Right ventricle myocardium inferior (tissue), 1 donor: Measurements from ENCODE around the gene GALE. TPM values are rescaled to one million over a fixed set of nuclear protein-coding genes. Genes with fewer than 3 reads are reported as not detected.
"Not testable (repeated sequence)": the region's sequence is repeated elsewhere in the genome, so short reads cannot be mapped to it uniquely, and the experiment has no call there.

Experiments used
- ATAC-seq: fragments of 200-7000 bp; cut with Tn5 transposase; one replicate; pipeline ENCODE4 v1.9.1; 2020; ENCODE audit warnings: mild to moderate bottlenecking, moderate library complexity
- DNase-seq: peaks from one replicate; pipeline ENCODE4 v3.0.0; 2021; ENCODE audit errors: missing footprints
- intact Hi-C: fragments of 100-400 bp; cut with DNase I; formaldehyde crosslinking; loops from one replicate; pipeline ENCODE4 v1.11.0; 2022
- total RNA-seq: library from RNA; stranded (reverse); fragmentation: NEBNext Ultra II Directional; extraction: Animal tissue kit (Norgen Biotek cat#: 25700); gene quantifications from one replicate; pipeline ENCODE4 v1.2.1, GENCODE V29; 2021
- donor health status: DM: no; HTN: yes; CAD: no; lungs with severe emphysema.

The GALE gene
- total RNA-seq, 1 donor from 2014 or later: 7.8 TPM

DNA sequence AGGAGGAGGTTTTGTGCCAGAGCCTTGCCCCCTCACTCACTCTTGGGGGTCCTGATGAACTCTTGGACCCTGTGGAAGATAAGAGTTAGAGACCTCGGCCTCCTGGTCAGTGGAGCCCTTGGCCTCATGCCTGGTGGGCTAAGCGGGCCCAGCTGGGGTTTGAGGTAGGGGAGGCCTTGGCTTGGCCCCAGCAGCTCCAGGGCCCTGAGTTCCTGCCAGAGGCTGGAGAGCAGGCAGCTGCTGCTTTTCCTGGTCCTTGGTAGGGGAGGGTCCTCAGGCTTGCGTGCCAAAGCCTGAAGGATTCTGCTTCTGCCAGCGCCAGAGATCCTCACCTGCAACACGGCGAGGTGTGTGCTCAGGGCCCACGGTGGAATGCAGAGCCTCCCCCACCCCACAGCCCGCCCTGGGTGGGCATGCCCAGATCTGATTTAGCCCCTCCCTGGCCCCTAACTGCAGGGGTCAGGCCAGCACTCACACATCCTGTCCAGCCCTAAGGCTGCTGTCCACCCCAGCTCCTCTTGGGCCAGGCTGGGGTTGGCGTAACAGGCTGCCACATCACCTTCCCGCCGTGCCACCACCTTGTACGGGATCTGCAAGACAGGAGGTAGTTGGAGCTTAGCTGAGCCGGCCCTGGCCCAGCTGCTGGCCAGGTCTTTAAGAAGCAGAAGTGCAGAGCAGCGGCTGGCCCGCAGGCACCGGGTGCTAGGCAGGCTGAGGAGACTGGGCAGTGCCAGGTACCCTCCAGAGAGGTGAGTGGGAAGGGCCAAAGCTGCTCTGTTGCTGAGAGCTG, 4.7 kb downstream of the GALE start:
- no peak for ATAC-seq
- intact Hi-C loops: no loop called here
- no peak for DNase-seq

DNA sequence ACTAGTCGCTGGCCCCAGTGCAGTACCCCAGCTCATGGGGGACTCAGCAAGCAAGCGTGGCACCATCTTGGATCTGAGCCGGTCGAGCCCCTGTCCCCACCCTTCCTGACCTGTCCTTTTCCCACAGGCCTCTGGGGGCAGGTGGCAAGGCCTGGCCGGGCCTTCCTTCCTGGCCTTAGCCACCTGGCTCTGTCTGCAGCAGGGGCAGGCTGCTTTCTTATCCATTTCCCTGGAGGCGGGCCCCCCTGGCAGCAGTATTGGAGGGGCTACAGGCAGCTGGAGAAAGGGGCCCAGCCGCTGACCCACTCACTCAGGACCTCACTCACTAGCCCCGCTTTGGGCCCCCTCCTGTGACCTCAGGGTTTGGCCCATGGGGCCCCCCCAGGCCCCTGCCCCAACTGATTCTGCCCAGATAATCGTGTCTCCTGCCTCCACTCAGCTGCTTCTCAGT, 5.8 kb downstream of the GALE start:
- ATAC-seq, intact Hi-C loops, DNase-seq: not testable (repeated sequence)

DNA sequence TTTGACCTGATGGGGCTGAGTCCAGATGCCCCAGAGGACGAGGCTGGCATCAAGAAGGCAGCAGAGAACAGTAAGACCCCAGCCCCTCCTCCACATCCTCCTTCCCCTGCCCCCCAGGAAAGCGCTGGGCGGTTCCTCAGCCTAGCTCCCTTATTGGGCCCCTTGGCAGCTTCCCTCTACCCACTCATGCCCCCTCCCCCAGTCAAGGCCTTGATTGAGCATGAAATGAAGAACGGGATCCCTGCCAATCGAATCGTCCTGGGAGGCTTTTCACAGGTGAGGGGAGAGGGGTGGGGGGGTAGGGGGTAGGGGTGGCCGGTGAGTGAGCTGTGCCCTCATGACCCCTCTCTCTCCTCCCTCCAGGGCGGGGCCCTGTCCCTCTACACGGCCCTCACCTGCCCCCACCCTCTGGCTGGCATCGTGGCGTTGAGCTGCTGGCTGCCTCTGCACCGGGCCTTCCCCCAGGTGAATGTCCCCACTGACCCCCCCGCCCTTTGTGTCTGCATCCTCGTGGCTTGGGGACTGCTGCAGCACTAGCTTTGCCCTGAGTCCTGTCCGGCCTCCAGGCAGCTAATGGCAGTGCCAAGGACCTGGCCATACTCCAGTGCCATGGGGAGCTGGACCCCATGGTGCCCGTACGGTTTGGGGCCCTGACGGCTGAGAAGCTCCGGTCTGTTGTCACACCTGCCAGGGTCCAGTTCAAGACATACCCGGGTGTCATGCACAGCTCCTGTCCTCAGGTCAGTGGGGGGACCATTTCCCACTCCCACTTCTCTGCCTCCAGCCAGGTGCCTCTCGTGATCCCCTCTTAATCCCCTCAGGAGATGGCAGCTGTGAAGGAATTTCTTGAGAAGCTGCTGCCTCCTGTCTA, 6.5 kb downstream of the GALE start:
- ATAC-seq: no peak
- no peak for DNase-seq
- intact Hi-C loops: no loop called here

DNA sequence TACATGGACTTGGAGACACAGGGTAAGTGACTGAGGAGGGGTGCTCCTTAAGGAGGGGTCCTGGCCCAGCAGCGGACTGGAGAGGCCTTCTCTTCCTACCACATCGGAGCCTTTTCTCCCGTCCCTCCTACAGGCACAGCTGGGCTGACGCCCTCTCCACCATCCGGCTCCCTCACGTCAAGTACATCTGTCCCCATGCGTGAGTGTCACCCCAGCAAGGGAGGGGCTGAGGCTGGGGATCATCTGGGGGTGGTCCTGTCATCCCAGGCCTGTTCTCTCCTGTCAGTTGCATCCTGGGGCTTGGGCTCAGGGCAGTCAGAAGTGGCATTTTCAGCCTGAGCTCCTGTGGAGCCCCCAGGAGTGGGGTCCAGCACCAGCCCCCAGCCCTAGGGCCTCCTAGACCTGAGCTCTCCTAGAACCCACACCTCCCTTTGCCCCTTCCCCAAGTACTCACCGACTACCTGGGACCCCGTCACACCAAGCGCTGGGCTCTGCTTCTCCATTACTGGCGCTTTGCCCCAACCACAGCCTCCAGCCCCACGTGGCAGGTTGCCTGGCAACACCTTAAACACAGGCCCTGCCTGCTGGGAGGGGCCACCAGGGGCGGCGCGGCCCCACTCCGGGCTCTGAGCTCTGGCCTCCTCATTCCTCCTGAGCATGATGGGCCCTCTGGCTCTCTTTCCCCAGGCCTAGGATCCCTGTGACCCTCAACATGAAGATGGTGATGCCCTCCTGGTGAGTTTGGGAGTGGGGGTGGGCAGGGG, 7.4 kb downstream of the GALE start:
- peak; percentile 64 for DNase-seq
- intact Hi-C loops: no loop called here
- peak; percentile 20 for ATAC-seq

DNA sequence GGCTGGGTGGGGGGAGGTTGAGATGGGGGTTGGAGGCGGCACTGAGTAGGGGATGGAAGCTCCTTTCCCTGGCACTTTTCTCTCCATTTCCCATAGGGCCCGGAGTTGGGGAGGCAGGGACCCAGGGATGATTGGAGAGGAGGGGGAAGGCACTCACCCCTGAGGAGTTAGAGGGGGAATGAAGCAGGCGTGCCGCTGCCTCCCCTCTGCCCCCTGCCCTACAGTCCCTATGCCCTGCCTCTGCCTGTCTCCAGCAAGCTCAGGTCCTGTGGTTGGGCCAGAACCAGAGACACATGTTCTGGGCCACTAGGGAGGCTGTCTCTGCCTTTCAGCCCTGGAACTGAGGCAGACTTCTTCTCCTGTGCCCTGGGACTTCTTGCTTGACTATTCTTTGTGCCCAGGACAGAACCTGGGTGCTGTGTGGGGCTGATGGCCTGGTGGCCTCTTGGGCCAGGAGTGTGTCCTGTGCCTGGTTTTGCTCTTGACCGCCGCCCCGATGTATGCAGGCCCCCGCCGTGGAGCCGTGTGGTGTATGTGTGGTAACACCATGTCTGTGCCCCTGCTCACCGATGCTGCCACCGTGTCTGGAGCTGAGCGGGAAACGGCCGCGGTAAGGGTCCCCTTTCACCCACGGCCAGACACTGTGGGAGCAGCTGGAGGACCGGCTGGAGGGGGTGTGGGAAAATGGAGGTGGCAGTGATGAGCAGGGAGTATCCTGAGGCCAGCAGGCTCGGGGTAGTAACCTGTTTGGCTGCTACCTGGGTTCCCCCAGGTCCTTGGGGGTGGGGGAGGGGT, 8.2 kb downstream of the GALE start:
- DNase-seq: peak; percentile 71
- ATAC-seq: no peak
- intact Hi-C loops: no loop called here

DNA sequence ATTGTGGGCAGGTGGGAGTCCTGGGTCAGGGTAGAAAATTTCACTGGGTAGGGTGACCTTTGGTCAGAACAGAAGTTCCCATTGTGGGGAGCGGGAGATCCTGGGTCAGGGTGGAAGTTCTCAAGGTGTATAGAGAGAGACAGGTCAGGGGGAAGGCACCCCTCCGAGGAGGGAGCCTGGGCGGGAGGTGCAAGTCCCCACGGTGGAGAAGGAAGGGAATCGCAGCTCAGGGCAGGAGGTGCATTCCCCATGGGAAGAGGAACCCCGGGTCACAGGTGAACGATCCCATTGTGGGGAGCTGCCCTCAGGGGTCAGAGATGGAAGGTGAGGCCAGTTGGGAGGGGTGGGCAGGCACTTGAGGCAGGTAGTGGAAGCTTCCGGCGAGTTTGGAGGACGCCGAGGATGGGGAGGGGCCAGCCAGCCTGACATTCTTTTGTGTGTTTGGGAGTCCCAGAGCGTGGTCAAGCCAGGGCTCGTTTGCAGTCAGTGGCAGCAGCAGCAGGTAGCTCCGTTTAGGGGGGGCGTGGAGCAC, 9.0 kb downstream of the GALE start:
- DNase-seq (no peak), ATAC-seq (no peak)
- intact Hi-C loops: no loop called here

DNA sequence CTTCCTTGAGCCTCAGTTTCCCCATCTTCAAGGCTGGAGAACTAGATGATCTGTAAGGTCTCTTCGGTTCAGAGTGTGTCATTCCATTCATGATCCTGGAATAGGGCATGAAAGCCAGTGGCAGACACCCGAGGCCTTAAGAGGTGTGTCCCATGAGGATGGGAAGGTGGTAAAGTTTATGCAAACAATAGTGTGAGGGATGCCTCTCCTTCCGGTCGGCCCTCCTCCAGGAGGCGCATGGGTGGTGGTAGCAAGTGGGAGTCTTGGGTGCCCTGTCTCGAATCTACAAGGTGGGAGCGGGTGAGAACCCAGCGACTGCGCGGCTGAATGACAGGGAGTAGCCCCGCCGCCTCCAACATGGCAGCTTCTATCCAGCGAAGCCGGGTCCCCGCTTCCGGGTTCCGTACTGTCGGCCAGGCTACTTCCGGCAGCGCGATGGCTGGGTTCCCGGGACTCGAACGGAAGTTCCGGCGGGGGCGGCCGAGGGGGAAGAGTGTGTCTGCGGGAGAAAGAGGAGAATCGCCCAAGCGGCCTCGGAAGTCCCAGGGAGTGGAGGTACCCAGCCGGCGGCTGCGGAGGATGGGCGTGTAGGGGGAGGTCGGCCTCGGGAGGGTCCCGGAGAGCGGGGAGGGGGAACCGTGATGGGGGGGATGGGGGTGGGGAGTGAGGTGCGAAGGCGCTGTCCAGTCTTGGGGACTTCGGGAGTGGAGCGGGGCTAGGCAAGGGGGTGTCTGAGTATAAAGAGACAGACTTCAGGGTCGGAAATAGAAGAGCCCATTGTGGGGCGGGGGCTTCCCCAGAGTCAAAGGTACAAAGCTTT, 9.6 kb downstream of the GALE start, which contains the start of gene LYPLA2:
TSS of gene LYPLA2 (plus strand) at position 450 of the 820 bp plus-strand sequence. CDS start 1,538 bp downstream, outside the sequence.
- intact Hi-C loops: no loop called here
- peak; percentile 97 for DNase-seq
- peak; percentile 91 for ATAC-seq

DNA sequence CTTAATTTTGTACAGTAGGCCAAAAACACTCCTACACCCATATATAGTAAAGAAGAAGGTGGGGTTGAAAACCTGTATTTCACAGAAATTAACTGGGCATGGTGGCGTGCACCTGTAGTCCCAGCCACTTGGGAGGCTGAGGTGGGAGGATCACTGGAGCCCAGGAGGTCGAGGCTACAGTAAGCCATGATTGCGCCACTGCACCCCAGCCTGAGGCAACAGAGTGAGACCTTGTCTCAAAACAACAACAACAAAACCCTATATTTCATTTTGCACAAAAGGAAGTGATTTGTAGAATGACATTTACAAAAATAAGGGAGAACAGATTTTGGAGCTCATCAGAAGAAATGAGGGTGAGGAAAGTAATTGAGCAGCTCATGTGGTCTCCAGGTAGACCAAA, 11.9 kb downstream of the GALE start:
- no peak for ATAC-seq
- intact Hi-C loops: no loop called here
- no peak for DNase-seq

DNA sequence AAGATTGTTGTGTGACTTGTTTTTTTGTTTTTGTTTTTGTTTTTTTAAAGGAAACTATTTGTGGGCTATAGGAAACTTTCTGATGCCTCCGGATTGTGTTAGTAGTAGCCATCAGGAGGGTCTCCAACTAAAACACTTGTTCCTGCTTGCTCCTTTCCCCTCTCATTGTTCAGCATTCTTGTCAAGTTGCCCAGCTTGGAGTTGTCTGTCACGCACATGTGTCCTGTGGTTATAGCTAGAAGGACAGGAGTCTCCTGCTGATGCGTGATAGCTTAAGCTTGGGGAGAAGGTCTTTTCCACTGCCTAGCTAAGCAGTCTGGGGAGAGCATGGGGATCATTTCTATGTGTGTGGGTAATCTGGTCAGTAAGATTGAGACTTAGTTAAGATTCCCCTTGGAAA, 12.9 kb downstream of the GALE start:
- intact Hi-C loops: no loop called here
- ATAC-seq (no peak), DNase-seq (no peak)

DNA sequence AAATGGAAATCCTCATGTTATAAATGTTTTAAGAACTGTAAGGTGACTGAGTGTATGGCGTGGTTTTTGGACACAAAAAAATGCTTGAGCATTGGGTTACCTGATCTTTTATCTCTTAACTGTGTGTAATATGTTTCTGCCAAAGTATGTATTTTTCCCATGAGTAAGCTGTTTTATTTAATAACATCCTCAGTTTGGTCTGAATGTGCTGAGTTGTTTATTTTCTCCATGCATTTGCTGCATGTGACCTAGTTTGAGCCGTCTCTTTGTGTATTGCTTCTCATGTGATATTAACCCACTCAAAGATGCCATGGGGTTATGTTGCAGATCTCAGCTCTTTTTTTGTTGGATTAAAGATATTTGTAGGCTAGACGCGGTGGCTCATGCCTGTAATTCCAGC, 15.7 kb downstream of the GALE start:
- intact Hi-C loops: no loop called here
- ATAC-seq (no peak), DNase-seq (no peak)

DNA sequence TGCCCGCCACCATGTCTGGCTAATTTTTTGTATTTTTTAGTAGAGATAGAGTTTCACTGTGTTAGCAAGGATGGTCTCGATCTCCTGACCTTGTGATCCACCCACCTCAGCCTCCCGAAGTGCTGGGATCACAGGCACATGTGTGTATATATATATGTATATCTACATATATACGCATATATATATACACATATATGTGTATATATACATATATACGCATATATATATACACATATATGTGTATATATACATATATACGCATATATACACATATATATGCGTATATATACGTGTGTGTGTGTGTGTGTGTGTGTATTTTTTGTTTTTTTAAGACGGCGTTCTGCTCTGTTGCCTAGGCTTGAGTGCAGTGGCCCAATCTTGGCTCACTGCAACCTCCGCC, 17.4 kb downstream of the GALE start:
- intact Hi-C loops, ATAC-seq, DNase-seq: not testable (repeated sequence)

DNA sequence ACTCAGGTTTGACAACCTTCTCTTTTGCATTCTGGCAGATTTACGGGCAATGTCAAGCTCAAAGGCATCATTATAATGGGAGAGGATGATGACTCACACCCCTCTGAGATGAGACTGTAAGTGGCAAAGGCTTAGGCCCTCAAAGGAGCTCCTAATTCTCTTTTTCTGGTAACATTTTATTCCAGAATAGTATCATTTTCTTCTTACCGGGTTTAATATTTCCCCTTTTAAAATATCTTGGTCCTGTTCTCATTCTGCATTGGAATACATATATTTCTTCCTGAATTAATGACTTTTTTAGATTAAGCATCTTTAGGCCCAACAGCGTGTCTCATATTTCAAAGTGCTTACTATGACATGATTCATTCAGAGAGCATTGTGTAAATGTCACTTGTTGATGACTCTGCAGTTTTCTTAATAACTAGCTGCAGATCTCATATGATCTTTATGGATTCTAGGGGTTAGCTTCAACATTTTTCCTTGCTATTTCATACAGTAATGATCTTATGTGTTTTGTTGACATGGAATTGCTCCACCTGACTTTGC, 20.7 kb downstream of the GALE start:
- intact Hi-C loops: no loop called here
- no peak for DNase-seq
- ATAC-seq: no peak

DNA sequence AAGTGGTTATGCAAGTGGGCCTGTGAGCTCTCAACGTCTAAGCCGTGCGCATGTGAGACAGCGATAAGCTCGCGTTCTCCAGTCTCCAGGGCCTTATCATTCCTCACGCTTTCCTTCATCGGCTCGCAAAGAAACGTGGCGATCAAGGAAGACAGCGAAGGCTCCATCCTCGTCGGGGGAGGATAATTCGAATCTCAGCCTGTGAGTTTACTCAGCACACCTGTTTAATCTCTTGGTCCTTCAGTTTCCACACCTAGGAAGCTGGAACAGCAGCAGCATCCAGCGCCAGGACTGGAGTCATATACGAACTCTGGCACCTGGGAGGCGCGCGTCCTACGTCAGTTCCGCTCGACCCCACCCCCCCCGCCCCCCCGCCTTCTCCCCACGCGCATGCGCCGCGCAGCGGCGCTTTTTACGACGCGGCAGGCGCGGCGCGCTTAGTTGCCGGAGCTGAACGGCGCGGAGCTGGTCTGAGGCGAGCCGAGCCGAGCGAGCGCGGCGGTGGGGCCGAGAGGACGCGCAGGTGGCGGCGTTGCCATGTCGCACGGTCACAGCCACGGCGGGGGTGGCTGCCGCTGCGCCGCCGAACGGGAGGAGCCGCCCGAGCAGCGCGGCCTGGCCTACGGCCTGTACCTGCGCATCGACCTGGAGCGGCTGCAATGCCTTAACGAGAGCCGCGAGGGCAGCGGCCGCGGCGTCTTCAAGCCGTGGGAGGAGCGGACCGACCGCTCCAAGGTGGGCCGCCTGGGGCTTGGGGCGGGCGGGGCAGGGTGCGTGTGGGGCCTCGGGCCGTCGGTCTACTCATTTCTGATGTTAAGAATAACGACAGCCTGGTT, 22.4 kb downstream of the GALE start, which contains the start of gene PITHD1:
TSS of gene PITHD1 (plus strand) at position 440 of the 836 bp plus-strand sequence. CDS start at position 538, 98 bp downstream.
- intact Hi-C loops: loop anchor here (1.0 kb wide), 1 partner anchor 142 kb away; no protein-coding TSS in a partner anchor
- ATAC-seq (peak; percentile 87), DNase-seq (peak; percentile 92)

DNA sequence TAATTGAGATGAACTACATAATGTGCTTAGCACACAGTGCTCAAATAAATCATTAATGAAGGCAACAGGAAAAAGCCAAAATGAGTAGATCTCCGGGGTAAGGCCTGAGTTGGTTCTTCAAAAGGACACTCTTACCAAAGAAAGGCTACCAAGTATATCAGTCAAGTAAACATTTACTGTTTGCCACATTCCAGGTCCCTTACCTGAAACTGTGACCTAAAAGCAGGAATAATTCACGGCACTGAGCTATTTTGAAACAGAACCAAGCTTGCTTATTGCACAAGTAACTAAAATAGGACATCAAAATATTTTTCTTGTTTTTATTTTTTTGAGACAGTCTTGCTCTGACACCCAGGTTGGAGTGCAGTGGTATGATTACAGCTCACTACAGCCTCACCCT, 24.3 kb downstream of the GALE start:
- ATAC-seq (no peak), DNase-seq (no peak)
- intact Hi-C loops: no loop called here

DNA sequence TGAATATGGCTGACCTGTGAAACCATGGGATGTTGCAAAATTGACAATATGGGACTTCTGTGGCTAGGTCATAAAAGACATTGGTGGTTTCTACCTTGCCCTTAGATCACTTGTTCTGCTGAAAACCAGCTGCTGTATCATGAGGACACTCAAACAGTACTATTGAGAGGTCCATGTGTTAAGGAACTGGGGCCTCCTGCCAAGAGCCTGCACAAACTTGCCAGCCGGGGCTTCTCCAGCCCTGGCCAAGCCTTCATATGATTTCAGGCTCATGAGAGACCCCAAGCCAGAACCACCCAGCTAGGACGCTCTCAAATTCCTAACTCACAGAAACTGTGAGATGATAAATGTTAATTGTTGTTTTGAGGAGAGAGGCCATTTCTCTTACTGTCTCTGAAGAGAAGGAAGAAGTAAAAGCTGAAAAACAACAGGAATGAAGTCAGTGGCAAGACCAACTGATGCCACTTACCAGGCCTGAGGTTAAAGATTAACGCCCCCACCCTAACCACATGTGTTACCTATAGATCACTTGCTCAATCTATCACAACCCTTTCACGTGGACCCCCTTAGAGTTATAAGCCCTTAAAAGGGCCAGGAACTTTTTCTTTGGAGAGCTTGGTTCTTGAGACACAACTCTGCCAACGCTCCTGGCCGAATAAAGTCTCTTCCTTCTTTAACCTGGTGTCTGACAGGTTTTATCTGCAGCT, 26.2 kb downstream of the GALE start:
- DNase-seq (no peak), ATAC-seq (no peak)
- intact Hi-C loops: no loop called here
